Neural cell (in vitro differentiated cells): ENCODE results near the gene MRGPRE. TPM values are rescaled to one million over a fixed set of nuclear protein-coding genes. Genes with fewer than 3 reads are reported as not detected.

Experiments used
- H2AFZ ChIP-seq: fragments of 200-600, 300-800 bp; sonication (generic), shearing (Covaris generic); 2 replicates; pipeline ENCODE4 v1.6.0; 2014; ENCODE audit warnings: low read depth, mild to moderate bottlenecking, antibody characterized with exemption, low read length, moderate library complexity
- H3F3A ChIP-seq: fragments of 200-600 bp; shearing (Covaris generic); 2 replicates; pipeline ENCODE4 v1.6.1; 2016; ENCODE audit warnings: mild to moderate bottlenecking, moderate library complexity, mixed read lengths, antibody characterized with exemption, low read length; ENCODE audit not compliant: insufficient read depth, poor library complexity, severe bottlenecking
- H3K27ac ChIP-seq: fragments of 200-600, 300-800 bp; sonication (generic), shearing (Covaris generic); 2 replicates; pipeline ENCODE4 v1.5.1; 2014; ENCODE audit warnings: mild to moderate bottlenecking, low read length, moderate library complexity
- H3K27me3 ChIP-seq: fragments of 300-800, 200-600 bp; sonication (generic), shearing (Covaris generic); 2 replicates; pipeline ENCODE4 v1.6.0; 2014; ENCODE audit warnings: mild to moderate bottlenecking, low read depth, low read length, moderate library complexity; ENCODE audit not compliant: insufficient read depth
- H3K36me3 ChIP-seq: fragments of 300-800, 200-600 bp; sonication (generic), shearing (Covaris generic); 2 replicates; pipeline ENCODE4 v1.5.1; 2014; ENCODE audit warnings: mild to moderate bottlenecking, antibody characterized with exemption, low read length, moderate library complexity; ENCODE audit not compliant: insufficient read depth
- H3K4me2 ChIP-seq: fragments of 300-800, 200-600 bp; sonication (generic), shearing (Covaris generic); 2 replicates; pipeline ENCODE4 v1.6.0; 2014; ENCODE audit warnings: mild to moderate bottlenecking, low read length
- H3K4me3 ChIP-seq: fragments of 300-800, 200-600 bp; sonication (generic), shearing (Covaris generic); 2 replicates; pipeline ENCODE4 v1.5.1; 2014; ENCODE audit warnings: mild to moderate bottlenecking, low read length, moderate library complexity
- H3K79me2 ChIP-seq: fragments of 200-600 bp; shearing (Covaris generic); replicated peaks from 2 replicates; pipeline ENCODE4 v1.6.0; 2014; ENCODE audit warnings: mild to moderate bottlenecking, low read length, moderate library complexity; ENCODE audit not compliant: insufficient read depth
- H3K9ac ChIP-seq: fragments of 300-800, 200-600 bp; sonication (generic), shearing (Covaris generic); 2 replicates; pipeline ENCODE4 v1.6.1; 2016; ENCODE audit warnings: mild to moderate bottlenecking, low read length, mixed read lengths
- H3K9me2 ChIP-seq: fragments of 200-600 bp; shearing (Covaris generic); 2 replicates; pipeline ENCODE4 v1.6.1; 2016; ENCODE audit warnings: mild to moderate bottlenecking, low read length, mixed read lengths; ENCODE audit not compliant: insufficient read depth
- H3K9me3 ChIP-seq: fragments of 200-600, 300-800 bp; sonication (generic), shearing (Covaris generic); 2 replicates; pipeline ENCODE4 v1.6.1; 2016; ENCODE audit warnings: mild to moderate bottlenecking, mixed run types, low read length, moderate library complexity, mixed read lengths
- H4K20me1 ChIP-seq: fragments of 200-600 bp; shearing (Covaris generic); 2 replicates; pipeline ENCODE4 v1.6.1; 2016; ENCODE audit warnings: mild to moderate bottlenecking, mixed run types; ENCODE audit not compliant: insufficient read depth
- EP300 ChIP-seq: fragments of 450-650 bp; conservative IDR thresholded peaks from 2 replicates; pipeline ENCODE4 v1.6.1; 2014; ENCODE audit warnings: antibody characterized with exemption, mild to moderate bottlenecking, moderate library complexity; ENCODE audit not compliant: poor library complexity, severe bottlenecking
- EZH2 ChIP-seq: fragments of 200-600, 300-800 bp; shearing (Covaris generic), sonication (generic); IDR thresholded peaks from 2 replicates; pipeline ENCODE4 v1.6.1; 2014; ENCODE audit warnings: antibody characterized with exemption, low read length, borderline replicate concordance, mild to moderate bottlenecking; ENCODE audit not compliant: insufficient read depth, poor library complexity, severe bottlenecking
- MXI1 ChIP-seq: fragments of 450-650 bp; conservative IDR thresholded peaks from 2 replicates; pipeline ENCODE4 v1.6.1; 2014; ENCODE audit warnings: antibody characterized with exemption, mild to moderate bottlenecking; ENCODE audit not compliant: poor library complexity, severe bottlenecking
- POLR2AphosphoS5 ChIP-seq: IDR thresholded peaks from 2 replicates; pipeline ENCODE4 v1.6.1; 2012
- RAD21 ChIP-seq: fragments of 450-650 bp; conservative IDR thresholded peaks from 2 replicates; pipeline ENCODE4 v1.6.1; 2014; ENCODE audit warnings: antibody characterized with exemption, mild to moderate bottlenecking, moderate library complexity
- SMC3 ChIP-seq: fragments of 450-650 bp; conservative IDR thresholded peaks from 2 replicates; pipeline ENCODE4 v1.6.1; 2014; ENCODE audit warnings: antibody characterized with exemption, mild to moderate bottlenecking, moderate library complexity; ENCODE audit not compliant: poor library complexity
- TAF1 ChIP-seq: IDR thresholded peaks from 2 replicates; pipeline ENCODE4 v1.6.1; 2012; ENCODE audit warnings: low read depth
- polyA plus RNA-seq: library from polyadenylated mRNA; depleted of rRNA; stranded (reverse); fragments of >200 nt; gene quantifications from 2 replicates; pipeline ENCODE4 v1.2.3, GENCODE V29; 2014
- TF ChIP-seq, protein P1 (sequence below): IDR thresholded peaks from 2 replicates; pipeline ENCODE4 v1.6.1; 2012; ENCODE audit warnings: borderline replicate concordance
- TF ChIP-seq, protein P2 (sequence below): fragments of 450-650 bp; IDR thresholded peaks from 2 replicates; pipeline ENCODE4 v1.5.1; 2014; ENCODE audit warnings: antibody characterized with exemption, mild to moderate bottlenecking, moderate library complexity; ENCODE audit not compliant: poor library complexity, severe bottlenecking

Gene MRGPRE
- polyA plus RNA-seq, 1 donor from 2014 or later = 0.28 TPM

DNA sequence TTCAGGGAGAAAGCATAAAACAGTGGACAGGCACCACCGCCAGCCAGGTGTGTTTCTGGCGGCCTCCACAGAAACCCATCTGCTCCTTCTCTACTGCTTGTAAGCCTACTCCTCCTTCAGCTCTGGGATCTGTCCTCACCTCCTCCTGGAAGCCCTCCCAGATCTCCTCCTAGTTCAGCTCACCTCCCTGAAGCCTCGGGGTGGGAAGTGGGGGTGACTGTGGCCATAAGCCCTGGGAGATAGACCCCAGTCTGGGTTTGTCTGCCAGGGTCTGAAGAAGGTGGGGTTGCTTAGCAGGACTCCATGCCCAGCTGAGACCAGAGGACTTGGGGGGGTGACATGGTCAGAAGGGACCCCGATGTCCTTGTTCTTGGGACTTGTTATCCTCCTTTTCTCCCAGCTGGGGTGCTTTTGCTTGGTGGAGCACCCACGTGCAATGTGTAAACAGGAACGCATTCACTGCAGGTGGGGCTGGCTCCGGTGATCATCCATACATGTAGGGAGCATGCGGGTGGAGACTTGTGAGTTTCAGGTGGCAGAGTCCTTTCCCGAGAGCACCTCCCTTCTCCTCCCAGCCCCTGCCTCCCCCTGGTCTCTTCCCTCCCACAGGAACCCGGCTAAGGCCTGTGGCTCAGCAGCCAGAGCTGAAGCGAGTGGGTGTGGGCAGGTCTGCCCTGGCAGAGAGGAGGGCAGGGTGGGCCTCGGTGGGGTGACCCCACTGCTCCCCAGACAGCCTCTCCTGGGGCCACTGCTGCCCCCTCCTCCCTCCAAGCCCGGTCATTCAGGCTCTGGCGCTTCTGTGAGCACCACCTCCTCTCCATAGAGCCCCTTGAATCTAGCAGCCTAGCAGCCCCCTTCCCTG is 39.5 kb downstream of the MRGPRE start:
- H3K4me3 ChIP-seq = no peak overlapping the region
- H3F3A ChIP-seq = no peaks in the 10 kb centered on the region
- H3K9me2 ChIP-seq = no peaks in the 10 kb centered on the region
- no peaks in the 10 kb centered on the region for H3K9me3 ChIP-seq
- TF ChIP-seq MXI1 (no peak), SMC3 (no peak), TAF1 (no peak), EP300 (no peak), POLR2AphosphoS5 (no peak), EZH2 (no peak), RAD21 (no peak)
- TF ChIP-seq, protein P1, sequence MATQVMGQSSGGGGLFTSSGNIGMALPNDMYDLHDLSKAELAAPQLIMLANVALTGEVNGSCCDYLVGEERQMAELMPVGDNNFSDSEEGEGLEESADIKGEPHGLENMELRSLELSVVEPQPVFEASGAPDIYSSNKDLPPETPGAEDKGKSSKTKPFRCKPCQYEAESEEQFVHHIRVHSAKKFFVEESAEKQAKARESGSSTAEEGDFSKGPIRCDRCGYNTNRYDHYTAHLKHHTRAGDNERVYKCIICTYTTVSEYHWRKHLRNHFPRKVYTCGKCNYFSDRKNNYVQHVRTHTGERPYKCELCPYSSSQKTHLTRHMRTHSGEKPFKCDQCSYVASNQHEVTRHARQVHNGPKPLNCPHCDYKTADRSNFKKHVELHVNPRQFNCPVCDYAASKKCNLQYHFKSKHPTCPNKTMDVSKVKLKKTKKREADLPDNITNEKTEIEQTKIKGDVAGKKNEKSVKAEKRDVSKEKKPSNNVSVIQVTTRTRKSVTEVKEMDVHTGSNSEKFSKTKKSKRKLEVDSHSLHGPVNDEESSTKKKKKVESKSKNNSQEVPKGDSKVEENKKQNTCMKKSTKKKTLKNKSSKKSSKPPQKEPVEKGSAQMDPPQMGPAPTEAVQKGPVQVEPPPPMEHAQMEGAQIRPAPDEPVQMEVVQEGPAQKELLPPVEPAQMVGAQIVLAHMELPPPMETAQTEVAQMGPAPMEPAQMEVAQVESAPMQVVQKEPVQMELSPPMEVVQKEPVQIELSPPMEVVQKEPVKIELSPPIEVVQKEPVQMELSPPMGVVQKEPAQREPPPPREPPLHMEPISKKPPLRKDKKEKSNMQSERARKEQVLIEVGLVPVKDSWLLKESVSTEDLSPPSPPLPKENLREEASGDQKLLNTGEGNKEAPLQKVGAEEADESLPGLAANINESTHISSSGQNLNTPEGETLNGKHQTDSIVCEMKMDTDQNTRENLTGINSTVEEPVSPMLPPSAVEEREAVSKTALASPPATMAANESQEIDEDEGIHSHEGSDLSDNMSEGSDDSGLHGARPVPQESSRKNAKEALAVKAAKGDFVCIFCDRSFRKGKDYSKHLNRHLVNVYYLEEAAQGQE = no peak
- TF ChIP-seq, protein P2, sequence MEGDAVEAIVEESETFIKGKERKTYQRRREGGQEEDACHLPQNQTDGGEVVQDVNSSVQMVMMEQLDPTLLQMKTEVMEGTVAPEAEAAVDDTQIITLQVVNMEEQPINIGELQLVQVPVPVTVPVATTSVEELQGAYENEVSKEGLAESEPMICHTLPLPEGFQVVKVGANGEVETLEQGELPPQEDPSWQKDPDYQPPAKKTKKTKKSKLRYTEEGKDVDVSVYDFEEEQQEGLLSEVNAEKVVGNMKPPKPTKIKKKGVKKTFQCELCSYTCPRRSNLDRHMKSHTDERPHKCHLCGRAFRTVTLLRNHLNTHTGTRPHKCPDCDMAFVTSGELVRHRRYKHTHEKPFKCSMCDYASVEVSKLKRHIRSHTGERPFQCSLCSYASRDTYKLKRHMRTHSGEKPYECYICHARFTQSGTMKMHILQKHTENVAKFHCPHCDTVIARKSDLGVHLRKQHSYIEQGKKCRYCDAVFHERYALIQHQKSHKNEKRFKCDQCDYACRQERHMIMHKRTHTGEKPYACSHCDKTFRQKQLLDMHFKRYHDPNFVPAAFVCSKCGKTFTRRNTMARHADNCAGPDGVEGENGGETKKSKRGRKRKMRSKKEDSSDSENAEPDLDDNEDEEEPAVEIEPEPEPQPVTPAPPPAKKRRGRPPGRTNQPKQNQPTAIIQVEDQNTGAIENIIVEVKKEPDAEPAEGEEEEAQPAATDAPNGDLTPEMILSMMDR = no peak
- H2AFZ ChIP-seq = no peak overlapping the region
- no peaks in the 10 kb centered on the region for H3K36me3 ChIP-seq
- no peaks in the 10 kb centered on the region for H3K79me2 ChIP-seq
- H3K27me3 ChIP-seq = no peaks in the 10 kb centered on the region
- no peak overlapping the region for H3K9ac ChIP-seq
- H4K20me1 ChIP-seq = no peaks in the 10 kb centered on the region
- H3K4me2 ChIP-seq = no peak overlapping the region
- no peak overlapping the region for H3K27ac ChIP-seq

DNA sequence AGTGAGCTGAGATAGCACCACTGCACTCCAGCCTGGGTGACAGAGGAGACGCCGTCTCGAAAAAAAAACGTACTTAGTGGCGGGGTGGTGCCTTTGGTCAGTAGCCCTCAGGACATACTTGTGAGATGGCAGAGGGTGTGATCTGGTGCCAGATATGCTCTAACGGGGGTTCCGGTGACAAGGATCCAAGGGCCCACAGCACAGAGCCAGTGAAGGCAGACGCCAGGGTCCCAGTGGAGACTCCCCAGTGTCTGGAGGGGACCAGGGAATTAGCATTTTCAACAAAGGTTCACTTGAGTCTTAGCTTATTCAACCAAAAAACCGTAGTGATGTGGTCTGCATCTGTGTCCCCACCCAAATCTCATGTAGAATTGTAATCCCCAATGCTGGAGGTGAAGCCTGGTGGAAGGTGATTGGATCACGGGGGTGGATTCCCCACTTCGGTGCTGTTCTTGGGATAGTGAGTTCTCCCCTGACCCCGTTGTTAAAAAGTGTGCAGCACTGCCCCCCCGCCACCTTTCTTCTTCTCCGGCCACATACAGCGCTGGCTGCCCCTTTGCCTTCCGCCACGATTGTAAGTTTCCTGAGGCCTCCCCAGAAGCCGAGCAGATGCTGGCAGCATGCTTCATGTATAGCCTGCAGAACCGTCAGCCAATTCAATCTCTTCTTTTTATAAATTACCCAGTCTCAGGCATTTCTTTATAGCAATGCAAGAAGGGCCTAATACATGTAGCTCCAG is 40.5 kb downstream of the MRGPRE start:
- Histone ChIP-seq H4K20me1 (no peaks in the 10 kb centered on the region), H3K9ac (no peak overlapping the region), H3K4me2 (no peak overlapping the region), H3K9me2 (no peaks in the 10 kb centered on the region), H3K79me2 (no peaks in the 10 kb centered on the region), H3F3A (no peaks in the 10 kb centered on the region), H3K4me3 (no peak overlapping the region), H3K9me3 (no peaks in the 10 kb centered on the region), H3K36me3 (no peaks in the 10 kb centered on the region), H2AFZ (no peak overlapping the region), H3K27me3 (no peaks in the 10 kb centered on the region), H3K27ac (no peak overlapping the region)
- TF ChIP-seq, protein P2 = no peak
- TF ChIP-seq EZH2 = no peak
- no peak for TF ChIP-seq SMC3
- TF ChIP-seq, protein P1 = no peak
- no peak for TF ChIP-seq TAF1
- no peak for TF ChIP-seq MXI1
- TF ChIP-seq POLR2AphosphoS5 = no peak
- TF ChIP-seq EP300 = no peak
